ENCODE measurements around the gene BEND3. TPM values are rescaled to one million over a fixed set of nuclear protein-coding genes. Genes with fewer than 3 reads are reported as not detected.
"Not testable (repeated sequence)": the region's sequence is repeated elsewhere in the genome, so short reads cannot be mapped to it uniquely, and the experiment has no call there.

BEND3 gene
- 5.8 TPM for total RNA-seq (ENCODE audit: unreplicated experiment)
- long read RNA-seq, partial matches to known transcripts, result 0 of 1 reads
- long read RNA-seq, other reads (novel, unspliced or antisense), result 1 of 1 reads

- DNase-seq (ENCODE audit: low spot score), result peak; percentile 34
These were observed at the start of gene BEND3 for GRCh38 chr6:107114926-107115694. Gene BEND3 (minus strand): TSS chr6:107115515. CDS start chr6:107099285, 16,230 bp downstream.

GRCh38 chr6:107164299-107164698 lies 49.0 kb upstream of the BEND3 start:
- H3K27ac Mint-ChIP-seq (ENCODE audit: unreplicated experiment); H3K36me3 Mint-ChIP-seq (ENCODE audit: low read depth, unreplicated experiment); DNase-seq (ENCODE audit: low spot score); H3K27me3 Mint-ChIP-seq (ENCODE audit: unreplicated experiment); H3K4me3 Mint-ChIP-seq (ENCODE audit: unreplicated experiment); H3K9me3 Mint-ChIP-seq (ENCODE audit: unreplicated experiment); H3K4me1 Mint-ChIP-seq (ENCODE audit: unreplicated experiment): not testable (repeated sequence)

More at GRCh38 chr6:107114926-107115694, at the start of gene BEND3:
- Mint-ChIP-seq H3K27me3 (ENCODE audit: unreplicated experiment) (peaks cover 2% of the 10 kb centered on the region), H3K4me3 (ENCODE audit: unreplicated experiment) (peak within 1 kb of the TSS; percentile 90), H3K36me3 (ENCODE audit: low read depth, unreplicated experiment) (no peaks in the 10 kb centered on the region), H3K4me1 (ENCODE audit: unreplicated experiment) (peaks cover 20% of the 10 kb centered on the region), H3K9me3 (ENCODE audit: unreplicated experiment) (no peaks in the 10 kb centered on the region), H3K27ac (ENCODE audit: unreplicated experiment) (peak within 1 kb of the TSS; percentile 70)
- no peak for TF ChIP-seq CTCF (IDR thresholded peaks at IDR 0.05; ENCODE audit: unreplicated experiment)

GRCh38 chr6:107161521-107161920 lies 46.2 kb upstream of the BEND3 start:
- no peaks in the 10 kb centered on the region for H3K4me1 Mint-ChIP-seq (ENCODE audit: unreplicated experiment)
- no peak overlapping the region for H3K4me3 Mint-ChIP-seq (ENCODE audit: unreplicated experiment)
- no peak for TF ChIP-seq CTCF (IDR thresholded peaks at IDR 0.05; ENCODE audit: unreplicated experiment)
- H3K27ac Mint-ChIP-seq (ENCODE audit: unreplicated experiment), result no peak overlapping the region
- no peak for DNase-seq (ENCODE audit: low spot score)
- no peaks in the 10 kb centered on the region for H3K9me3 Mint-ChIP-seq (ENCODE audit: unreplicated experiment)
- no peaks in the 10 kb centered on the region for H3K36me3 Mint-ChIP-seq (ENCODE audit: low read depth, unreplicated experiment)
- no peaks in the 10 kb centered on the region for H3K27me3 Mint-ChIP-seq (ENCODE audit: unreplicated experiment)

DNA sequence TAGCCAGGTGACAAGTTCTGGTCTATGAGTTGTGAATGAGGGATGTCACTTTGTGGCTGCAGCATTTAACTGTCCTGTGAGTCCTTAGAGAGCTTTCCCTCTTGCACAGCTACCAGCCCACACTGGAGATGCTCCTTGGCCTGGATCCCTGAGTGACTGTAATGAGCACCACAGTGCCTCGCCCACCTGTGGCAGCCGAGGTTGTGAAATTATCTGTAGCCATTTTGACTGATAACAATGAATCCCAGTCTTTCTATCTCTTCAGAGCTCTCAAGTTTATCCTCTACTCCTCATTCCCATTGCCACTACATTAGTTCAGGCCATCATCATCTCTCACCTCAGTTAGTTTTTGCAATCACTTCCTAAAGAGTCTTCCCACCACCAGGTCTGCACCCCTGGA lies 41.3 kb upstream of the BEND3 start:
- Mint-ChIP-seq H3K36me3 (ENCODE audit: low read depth, unreplicated experiment) (no peaks in the 10 kb centered on the region), H3K4me1 (ENCODE audit: unreplicated experiment) (peaks cover 5% of the 10 kb centered on the region), H3K4me3 (ENCODE audit: unreplicated experiment) (no peak overlapping the region), H3K27ac (ENCODE audit: unreplicated experiment) (no peak overlapping the region), H3K27me3 (ENCODE audit: unreplicated experiment) (peaks cover 3% of the 10 kb centered on the region), H3K9me3 (ENCODE audit: unreplicated experiment) (no peaks in the 10 kb centered on the region)
- no peak for DNase-seq (ENCODE audit: low spot score)
- TF ChIP-seq CTCF (IDR thresholded peaks at IDR 0.05; ENCODE audit: unreplicated experiment), result no peak

DNA sequence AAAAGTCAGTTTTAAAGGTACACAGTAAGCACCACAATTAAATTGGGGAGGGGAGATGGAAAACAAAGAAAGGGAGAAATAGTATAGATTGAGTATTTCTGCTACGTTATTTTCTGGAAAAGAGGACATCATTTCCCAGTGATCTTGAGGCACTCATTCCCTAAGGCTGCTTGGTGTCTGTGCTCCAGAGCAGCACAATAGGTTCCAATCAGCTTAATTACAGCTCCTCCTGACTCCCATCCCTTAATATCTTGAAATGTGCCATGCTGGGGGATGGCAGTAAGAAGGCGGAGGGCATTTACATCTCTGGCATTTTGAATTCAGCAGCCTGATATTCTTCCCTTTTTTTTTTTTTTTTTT lies 39.5 kb upstream of the BEND3 start:
- Mint-ChIP-seq H3K4me1 (ENCODE audit: unreplicated experiment) (peaks cover 5% of the 10 kb centered on the region), H3K27ac (ENCODE audit: unreplicated experiment) (peak overlapping the region; percentile 92), H3K9me3 (ENCODE audit: unreplicated experiment) (no peaks in the 10 kb centered on the region), H3K36me3 (ENCODE audit: low read depth, unreplicated experiment) (no peaks in the 10 kb centered on the region), H3K27me3 (ENCODE audit: unreplicated experiment) (peaks cover 8% of the 10 kb centered on the region), H3K4me3 (ENCODE audit: unreplicated experiment) (no peak overlapping the region)
- DNase-seq (ENCODE audit: low spot score), result no peak
- no peak for TF ChIP-seq CTCF (IDR thresholded peaks at IDR 0.05; ENCODE audit: unreplicated experiment)
